IPS-20b (cell line): ENCODE results near the gene ZNF529.

ENCODE experiments used
- H3K27ac ChIP-seq: one replicate; pipeline ENCODE4 v1.5.1; 2013; ENCODE audit warnings: low read length
- H3K27me3 ChIP-seq: 2 replicates; pipeline ENCODE4 v1.6.1; 2013; ENCODE audit warnings: mild to moderate bottlenecking, low read length, inconsistent platforms; ENCODE audit not compliant: insufficient read depth
- H3K36me3 ChIP-seq: 2 replicates; pipeline ENCODE4 v1.6.1; 2013; ENCODE audit warnings: low read depth, mild to moderate bottlenecking, inconsistent platforms, low read length, moderate library complexity; ENCODE audit not compliant: insufficient read depth
- H3K4me1 ChIP-seq: 2 replicates; pipeline ENCODE4 v1.6.1; 2013; ENCODE audit warnings: mild to moderate bottlenecking, control low read depth, inconsistent platforms, low read length, moderate library complexity; ENCODE audit not compliant: insufficient read depth
- H3K4me3 ChIP-seq: 2 replicates; pipeline ENCODE4 v1.5.1; 2013; ENCODE audit warnings: mild to moderate bottlenecking, low read length, inconsistent platforms
- H3K9ac ChIP-seq: 2 replicates; pipeline ENCODE4 v1.6.1; 2013; ENCODE audit warnings: low read depth, mild to moderate bottlenecking, inconsistent platforms, low read length, moderate library complexity
- H3K9me3 ChIP-seq: 2 replicates; pipeline ENCODE4 v1.6.1; 2013; ENCODE audit warnings: mild to moderate bottlenecking, low read depth, low read length, inconsistent platforms; ENCODE audit not compliant: insufficient read depth

The ZNF529 gene

DNA sequence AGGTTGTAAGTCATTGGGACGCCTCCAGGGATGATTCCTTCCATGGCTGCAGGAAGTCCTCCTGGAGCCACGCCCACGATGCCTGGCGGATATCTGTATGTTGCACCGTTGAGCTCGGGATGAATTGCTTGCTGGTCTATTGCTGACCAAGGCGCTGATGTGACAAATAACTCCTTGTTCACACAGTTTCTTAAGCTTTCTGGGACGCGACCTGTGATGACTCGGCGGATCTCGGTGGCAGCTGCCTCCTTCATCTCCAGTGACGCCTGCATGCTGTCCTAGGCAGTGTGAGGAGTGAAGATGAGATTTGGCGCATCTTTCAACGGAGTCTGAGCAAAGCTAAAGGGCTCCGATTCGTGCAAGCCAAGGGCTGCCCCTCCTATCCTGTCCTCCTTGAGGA lies 76.1 kb downstream of the ZNF529 start:
- Histone ChIP-seq H3K27me3 (no peaks in the 10 kb centered on the region), H3K36me3 (no peaks in the 10 kb centered on the region), H3K9me3 (peaks cover 47% of the 10 kb centered on the region), H3K4me1 (no peaks in the 10 kb centered on the region), H3K9ac (no peak overlapping the region), H3K27ac (no peak overlapping the region), H3K4me3 (no peak overlapping the region)
